ENCODE measurements around the gene AKR1C1. TPM values are rescaled to one million over a fixed set of nuclear protein-coding genes. Genes with fewer than 3 reads are reported as not detected.
A peak's percentile ranks its signal among the peaks of the same experiment; 100 is the strongest.
"Not testable (repeated sequence)": the region's sequence is repeated elsewhere in the genome, so short reads cannot be mapped to it uniquely, and the experiment has no call there.

Gene AKR1C1
- total and polyA plus RNA-seq, 2 of the 4 experiments (the other 2 are of a cell fraction), result 5.0 to 5.4 TPM

DNA sequence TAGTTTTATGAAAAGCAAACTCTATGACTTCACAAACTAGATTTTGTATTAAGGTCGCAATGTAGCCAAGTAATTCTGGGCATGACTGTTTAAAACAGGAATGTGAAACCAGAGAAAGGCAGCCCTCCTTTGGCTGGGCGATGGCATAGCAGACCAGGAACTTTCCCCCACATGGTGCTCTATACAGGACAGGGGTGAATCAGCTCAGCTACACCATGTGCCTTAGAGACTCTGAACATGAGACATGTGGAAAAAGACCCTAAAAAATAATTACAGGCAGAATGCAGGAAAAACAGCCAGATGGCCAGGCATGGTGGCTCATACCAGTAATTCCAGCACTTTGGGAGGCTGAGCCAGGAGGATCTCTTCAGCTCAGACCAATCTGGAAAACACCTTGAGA is 20.3 kb upstream of the AKR1C1 start:
- H2BK15ac ChIP-seq (ENCODE audit: low read depth, low read length); H3K9me3 ChIP-seq (ENCODE audit: control insufficient read depth, insufficient read depth, low read length); dilution Hi-C loops (cut with HindIII; ENCODE audit: low sequenced_read_pairs, unreplicated experiment); H2AK9ac ChIP-seq (replicated peaks; ENCODE audit: low read depth, low read length, poor library complexity); H2BK20ac ChIP-seq (ENCODE audit: low read depth, low read length); H3K27me3 ChIP-seq (ENCODE audit: control insufficient read depth, insufficient read depth, low read length); H4K20me1 ChIP-seq (ENCODE audit: insufficient read depth, low read length); H3K14ac ChIP-seq (replicated peaks; ENCODE audit: low read depth, low read length); H3K4ac ChIP-seq (ENCODE audit: low read depth, low read length); BruUV-seq (replicated peaks); H2BK120ac ChIP-seq (ENCODE audit: low read depth, low read length); H3K36me3 ChIP-seq (ENCODE audit: control insufficient read depth, insufficient read depth, low read length); H3K4me2 ChIP-seq (ENCODE audit: low read depth, low read length); H3K56ac ChIP-seq (ENCODE audit: extremely low read depth, insufficient read depth, low read length); H4K5ac ChIP-seq (ENCODE audit: low read depth, low read length); H3K23ac ChIP-seq (ENCODE audit: low read depth, low read length); in situ Hi-C loops (cut with MboI; ENCODE audit: low sequenced_read_pairs); H3K79me1 ChIP-seq (ENCODE audit: low read depth in 1 of 2, low read length in 2 of 2); CTCF ChIA-PET; H3K9me1 ChIP-seq (ENCODE audit: insufficient read depth, low read length); H2AFZ ChIP-seq (replicated peaks; ENCODE audit: low read length, poor library complexity); H2AK5ac ChIP-seq (ENCODE audit: low read depth, low read length); H3K9ac ChIP-seq (ENCODE audit: low read depth, low read length); POLR2A ChIA-PET (ENCODE audit: unreplicated experiment); H3K4me3 ChIP-seq (ENCODE audit: insufficient read depth, low read depth, low read length); H4K8ac ChIP-seq (ENCODE audit: low read depth in 2 of 2, low read length in 2 of 2); H4K91ac ChIP-seq (ENCODE audit: insufficient read depth, low read depth, low read length): not testable (repeated sequence)
- Histone ChIP-seq H3K4me1 (ENCODE audit: control insufficient read depth, insufficient read depth, low read length) (peaks cover 20% of the 10 kb centered on the region), H3K27ac (ENCODE audit: insufficient read depth, low read length) (peak overlapping the region; percentile 72; the same call in 1 of the 2 replicates), H3K18ac (ENCODE audit: low read depth, low read length) (peak overlapping the region; percentile 90; the same call in 1 of the 2 replicates), H2BK5ac (ENCODE audit: low read depth, low read length, poor library complexity, severe bottlenecking) (peak overlapping the region; percentile 72)
- DNase-seq (peak; percentile 78), ATAC-seq (ENCODE audit: low read depth) (peak; percentile 83)
- intact Hi-C loops (cut with micrococcal nuclease), result loop anchor here (1.0 kb wide), 1 partner anchor 94 kb away; no protein-coding TSS in a partner anchor
- WGBS, 2 experiments (ENCODE audit: extremely low coverage in 2 of 2, insufficient read length in 1 of 2), result no CpG with 5 or more reads among the region's 2 CpGs
- TF ChIP-seq, protein P1, sequence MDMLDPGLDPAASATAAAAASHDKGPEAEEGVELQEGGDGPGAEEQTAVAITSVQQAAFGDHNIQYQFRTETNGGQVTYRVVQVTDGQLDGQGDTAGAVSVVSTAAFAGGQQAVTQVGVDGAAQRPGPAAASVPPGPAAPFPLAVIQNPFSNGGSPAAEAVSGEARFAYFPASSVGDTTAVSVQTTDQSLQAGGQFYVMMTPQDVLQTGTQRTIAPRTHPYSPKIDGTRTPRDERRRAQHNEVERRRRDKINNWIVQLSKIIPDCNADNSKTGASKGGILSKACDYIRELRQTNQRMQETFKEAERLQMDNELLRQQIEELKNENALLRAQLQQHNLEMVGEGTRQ (IDR thresholded peaks at IDR 0.05; ENCODE audit: low read depth, low read length), result peak; percentile 34; the same call in 1 of the 2 replicates

DNA sequence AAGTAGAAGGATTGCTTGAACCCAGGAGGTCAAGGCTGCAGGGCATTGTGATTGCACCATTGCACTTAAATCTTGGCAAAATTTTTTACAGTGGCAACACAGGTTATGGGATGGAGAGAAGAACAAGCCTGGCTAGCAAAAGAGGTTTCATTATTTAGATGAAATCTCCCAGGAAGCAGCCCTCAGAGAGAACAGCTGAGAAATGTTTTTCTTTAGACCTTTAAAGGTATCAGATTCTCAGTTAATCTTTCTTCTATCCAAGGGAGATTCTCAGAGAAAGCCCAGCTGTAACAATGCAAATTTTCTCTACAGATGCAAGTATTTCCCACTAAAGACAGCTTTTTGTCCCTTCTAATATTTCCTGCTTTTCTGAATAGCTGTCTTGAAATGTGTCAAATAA is 19.8 kb upstream of the AKR1C1 start:
- H3K4ac ChIP-seq (ENCODE audit: low read depth, low read length); H4K20me1 ChIP-seq (ENCODE audit: insufficient read depth, low read length); BruUV-seq (replicated peaks); CTCF ChIA-PET; H2BK120ac ChIP-seq (ENCODE audit: low read depth, low read length); H2AFZ ChIP-seq (replicated peaks; ENCODE audit: low read length, poor library complexity); H3K36me3 ChIP-seq (ENCODE audit: control insufficient read depth, insufficient read depth, low read length); H3K9me3 ChIP-seq (ENCODE audit: control insufficient read depth, insufficient read depth, low read length); H3K23ac ChIP-seq (ENCODE audit: low read depth, low read length); H4K5ac ChIP-seq (ENCODE audit: low read depth, low read length); H3K14ac ChIP-seq (replicated peaks; ENCODE audit: low read depth, low read length); H3K4me3 ChIP-seq (ENCODE audit: insufficient read depth, low read depth, low read length); H3K27me3 ChIP-seq (ENCODE audit: control insufficient read depth, insufficient read depth, low read length); H3K9ac ChIP-seq (ENCODE audit: low read depth, low read length); H2BK15ac ChIP-seq (ENCODE audit: low read depth, low read length); H4K8ac ChIP-seq (ENCODE audit: low read depth in 2 of 2, low read length in 2 of 2); H3K4me2 ChIP-seq (ENCODE audit: low read depth, low read length); dilution Hi-C loops (cut with HindIII; ENCODE audit: low sequenced_read_pairs, unreplicated experiment); H2AK5ac ChIP-seq (ENCODE audit: low read depth, low read length); DNase-seq; H3K79me1 ChIP-seq (ENCODE audit: low read depth in 1 of 2, low read length in 2 of 2); H3K9me1 ChIP-seq (ENCODE audit: insufficient read depth, low read length); H3K56ac ChIP-seq (ENCODE audit: extremely low read depth, insufficient read depth, low read length); H3K27ac ChIP-seq (ENCODE audit: insufficient read depth, low read length); POLR2A ChIA-PET (ENCODE audit: unreplicated experiment); in situ Hi-C loops (cut with MboI; ENCODE audit: low sequenced_read_pairs); H2AK9ac ChIP-seq (replicated peaks; ENCODE audit: low read depth, low read length, poor library complexity); H4K91ac ChIP-seq (ENCODE audit: insufficient read depth, low read depth, low read length); H2BK20ac ChIP-seq (ENCODE audit: low read depth, low read length): not testable (repeated sequence)
- ATAC-seq (ENCODE audit: low read depth), result 0 out of 2 replicates have a peak, but pooled peaks have one; percentile 1
- peaks cover 25% of the 10 kb centered on the region for H3K4me1 ChIP-seq (ENCODE audit: control insufficient read depth, insufficient read depth, low read length)
- peak overlapping the region; percentile 90; the same call in 1 of the 2 replicates for H3K18ac ChIP-seq (ENCODE audit: low read depth, low read length)
- intact Hi-C loops (cut with micrococcal nuclease), result loop anchor here (1.0 kb wide), 1 partner anchor 94 kb away; no protein-coding TSS in a partner anchor
- H2BK5ac ChIP-seq (ENCODE audit: low read depth, low read length, poor library complexity, severe bottlenecking), result peak overlapping the region; percentile 20

Measured in IMR-90 (cell line).